ENCODE results near the gene ITGAL. TPM values are rescaled to one million over a fixed set of nuclear protein-coding genes. Genes with fewer than 3 reads are reported as not detected.
A peak's percentile ranks its signal among the peaks of the same experiment; 100 is the strongest.

Gene ITGAL
- total and polyA plus RNA-seq, 8 donors = 2.9 to 60.2 (median 5.6) TPM

GRCh38 chr16:30430428-30430970 lies 42.0 kb upstream of the ITGAL start:
- H3K27ac ChIP-seq = peak overlapping the region; percentile 37 to 71

GRCh38 chr16:30434852-30435251 lies 37.7 kb upstream of the ITGAL start:
- Histone ChIP-seq H3K27me3 (no peaks in the 10 kb centered on the region), H3K27ac (no peak overlapping the region), H3K9me3 (no peaks in the 10 kb centered on the region), H3K4me3 (no peak overlapping the region), H3K4me1 (peaks cover 0 to 8% of the 10 kb centered on the region in 2 donors), H3K36me3 (no peaks in the 10 kb centered on the region)
- intact Hi-C loops (cut with DNase I) = no loop called here
- ATAC-seq (no peak), DNase-seq (no peak)
- TF ChIP-seq CTCF (IDR thresholded peaks at IDR 0.05) = no peak

More at GRCh38 chr16:30430428-30430970, 42.0 kb upstream of the ITGAL start:
- Histone ChIP-seq H3K4me3 (peak overlapping the region; percentile 58 to 79), H3K9me3 (no peaks in the 10 kb centered on the region), H3K27me3 (no peaks in the 10 kb centered on the region), H3K36me3 (peaks cover 0 to 23% of the 10 kb centered on the region in 2 donors), H3K4me1 (peaks cover 0 to 27% of the 10 kb centered on the region in 2 donors)
- ATAC-seq = peak; percentile 3
- TF ChIP-seq CTCF (IDR thresholded peaks at IDR 0.05) = peak in 1 of 2 donors; percentile 21
- intact Hi-C loops (cut with DNase I) = no loop called here
- peak in 3 of 4 donors; percentile 21 to 69 (median 37) for DNase-seq

GRCh38 chr16:30437511-30438046 lies 35.0 kb upstream of the ITGAL start:
- TF ChIP-seq CTCF (IDR thresholded peaks at IDR 0.05) = no peak
- Histone ChIP-seq H3K36me3 (no peaks in the 10 kb centered on the region), H3K9me3 (no peaks in the 10 kb centered on the region), H3K27ac (no peak overlapping the region), H3K4me1 (peaks cover 0 to under 1% of the 10 kb centered on the region in 2 donors), H3K4me3 (no peak overlapping the region), H3K27me3 (no peaks in the 10 kb centered on the region)
- DNase-seq = peak in 2 of 4 donors; percentile 30 to 49
- ATAC-seq = peak; percentile 93
- intact Hi-C loops (cut with DNase I) = no loop called here

GRCh38 chr16:30438835-30439234 lies 33.7 kb upstream of the ITGAL start:
- Histone ChIP-seq H3K9me3 (no peaks in the 10 kb centered on the region), H3K27ac (no peak overlapping the region), H3K36me3 (peaks cover 0 to 12% of the 10 kb centered on the region in 2 donors), H3K27me3 (no peaks in the 10 kb centered on the region), H3K4me1 (peaks cover 0 to 13% of the 10 kb centered on the region in 2 donors), H3K4me3 (no peak overlapping the region)
- no peak for TF ChIP-seq CTCF (IDR thresholded peaks at IDR 0.05)
- no peak for ATAC-seq
- no peak for DNase-seq
- intact Hi-C loops (cut with DNase I) = no loop called here

- H3K27ac ChIP-seq = no peak overlapping the region
- H3K4me3 ChIP-seq = no peak overlapping the region
- intact Hi-C loops (cut with DNase I) = no loop called here
- no peaks in the 10 kb centered on the region for H3K9me3 ChIP-seq
- no peak for DNase-seq
- TF ChIP-seq CTCF (IDR thresholded peaks at IDR 0.05) = no peak
- ATAC-seq = no peak
- peaks cover 0 to 13% of the 10 kb centered on the region in 2 donors for H3K36me3 ChIP-seq
- no peaks in the 10 kb centered on the region for H3K27me3 ChIP-seq
- peaks cover 6 to 23% of the 10 kb centered on the region in 2 donors for H3K4me1 ChIP-seq
These were observed 32.7 kb upstream of the ITGAL start for GRCh38 chr16:30439720-30440348.
